Fibroblast of mammary gland (primary cell): ENCODE measurements around the gene ZMYM2.

Source experiments
- DNase-seq: peaks from one replicate; pipeline ENCODE4 v3.0.0-alpha.2; 2010; ENCODE audit warnings: low read depth
- H3K4me3 ChIP-seq: 2 replicates; pipeline ENCODE4 v1.5.1; 2011; ENCODE audit warnings: low read depth, mild to moderate bottlenecking, low read length, moderate library complexity; ENCODE audit not compliant: control insufficient read depth
- TF ChIP-seq, protein P1 (sequence below): conservative IDR thresholded peaks from 2 replicates; pipeline ENCODE4 v1.5.1; 2011; ENCODE audit warnings: low read depth, low read length, inconsistent platforms; ENCODE audit not compliant: control insufficient read depth, insufficient read depth

The ZMYM2 gene

GRCh38 chr13:20125129-20125782 is 166.7 kb downstream of the ZMYM2 start:
- peak; percentile 81 for DNase-seq
- no peak overlapping the region for H3K4me3 ChIP-seq
- TF ChIP-seq, protein P1, sequence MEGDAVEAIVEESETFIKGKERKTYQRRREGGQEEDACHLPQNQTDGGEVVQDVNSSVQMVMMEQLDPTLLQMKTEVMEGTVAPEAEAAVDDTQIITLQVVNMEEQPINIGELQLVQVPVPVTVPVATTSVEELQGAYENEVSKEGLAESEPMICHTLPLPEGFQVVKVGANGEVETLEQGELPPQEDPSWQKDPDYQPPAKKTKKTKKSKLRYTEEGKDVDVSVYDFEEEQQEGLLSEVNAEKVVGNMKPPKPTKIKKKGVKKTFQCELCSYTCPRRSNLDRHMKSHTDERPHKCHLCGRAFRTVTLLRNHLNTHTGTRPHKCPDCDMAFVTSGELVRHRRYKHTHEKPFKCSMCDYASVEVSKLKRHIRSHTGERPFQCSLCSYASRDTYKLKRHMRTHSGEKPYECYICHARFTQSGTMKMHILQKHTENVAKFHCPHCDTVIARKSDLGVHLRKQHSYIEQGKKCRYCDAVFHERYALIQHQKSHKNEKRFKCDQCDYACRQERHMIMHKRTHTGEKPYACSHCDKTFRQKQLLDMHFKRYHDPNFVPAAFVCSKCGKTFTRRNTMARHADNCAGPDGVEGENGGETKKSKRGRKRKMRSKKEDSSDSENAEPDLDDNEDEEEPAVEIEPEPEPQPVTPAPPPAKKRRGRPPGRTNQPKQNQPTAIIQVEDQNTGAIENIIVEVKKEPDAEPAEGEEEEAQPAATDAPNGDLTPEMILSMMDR = no peak

GRCh38 chr13:20125783-20126165 is 167.2 kb downstream of the ZMYM2 start:
- TF ChIP-seq, protein P1 = no peak

GRCh38 chr13:20126541-20127261 is 168.2 kb downstream of the ZMYM2 start:
- TF ChIP-seq, protein P1 = no peak
- H3K4me3 ChIP-seq = no peak overlapping the region
- no peak for DNase-seq

More at GRCh38 chr13:20125783-20126165, 167.2 kb downstream of the ZMYM2 start:
- no peak for DNase-seq
- H3K4me3 ChIP-seq = no peak overlapping the region

GRCh38 chr13:20127262-20127561 is 168.7 kb downstream of the ZMYM2 start:
- TF ChIP-seq, protein P1 = no peak
- peak overlapping the region; percentile 49 for H3K4me3 ChIP-seq
- DNase-seq = no peak

GRCh38 chr13:20127562-20128458 is 169.3 kb downstream of the ZMYM2 start:
- H3K4me3 ChIP-seq = peak overlapping the region; percentile 49
- TF ChIP-seq, protein P1 = peak; percentile 26
- peak; percentile 40 for DNase-seq

- no peak for DNase-seq
- peak overlapping the region; percentile 49 for H3K4me3 ChIP-seq
- TF ChIP-seq, protein P1 = no peak
Measured at GRCh38 chr13:20128459-20128931, 170.0 kb downstream of the ZMYM2 start.
